Fibroblast of skin of left biceps (primary cell): ENCODE data around the gene VGLL4.
A peak's percentile ranks its signal among the peaks of the same experiment; 100 is the strongest.

Source experiments
- DNase-seq, 2 experiments: peaks; one replicate each; pipeline ENCODE4 v3.0.0-alpha.2; 2013; ENCODE audit warnings: low read depth in 2 of 2

The VGLL4 gene

GRCh38 chr3:11551036-11551435 is 92.7 kb downstream of the VGLL4 start:
- DNase-seq, result no peak

- no peak for DNase-seq
Observed at GRCh38 chr3:11549580-11550140, 94.1 kb downstream of the VGLL4 start.

- DNase-seq, result peak in 1 of 2 experiments; percentile 36
Observed at GRCh38 chr3:11548721-11549131, 95.0 kb downstream of the VGLL4 start.

DNA sequence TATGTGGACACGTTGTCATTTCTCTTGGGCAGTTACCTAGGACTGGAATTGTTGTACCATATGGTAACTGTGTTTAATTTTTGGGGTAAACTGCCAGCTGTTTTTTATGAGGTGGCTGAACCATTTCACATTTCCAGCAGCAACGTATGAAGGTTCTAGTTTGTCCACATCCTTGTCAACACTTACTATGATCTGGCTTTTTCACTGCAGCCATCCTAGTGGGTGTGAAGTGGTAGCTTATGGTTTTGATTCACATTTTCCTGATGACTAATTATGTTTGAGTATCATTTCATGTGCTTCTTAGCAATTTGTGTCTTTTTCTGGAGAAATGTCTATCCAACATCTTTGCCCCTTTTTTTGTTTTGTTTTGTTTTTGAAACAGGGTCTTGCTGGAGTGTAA is 96.2 kb downstream of the VGLL4 start:
- no peak for DNase-seq

- no peak for DNase-seq
Observed at GRCh38 chr3:11546657-11547302, 96.9 kb downstream of the VGLL4 start.

DNA sequence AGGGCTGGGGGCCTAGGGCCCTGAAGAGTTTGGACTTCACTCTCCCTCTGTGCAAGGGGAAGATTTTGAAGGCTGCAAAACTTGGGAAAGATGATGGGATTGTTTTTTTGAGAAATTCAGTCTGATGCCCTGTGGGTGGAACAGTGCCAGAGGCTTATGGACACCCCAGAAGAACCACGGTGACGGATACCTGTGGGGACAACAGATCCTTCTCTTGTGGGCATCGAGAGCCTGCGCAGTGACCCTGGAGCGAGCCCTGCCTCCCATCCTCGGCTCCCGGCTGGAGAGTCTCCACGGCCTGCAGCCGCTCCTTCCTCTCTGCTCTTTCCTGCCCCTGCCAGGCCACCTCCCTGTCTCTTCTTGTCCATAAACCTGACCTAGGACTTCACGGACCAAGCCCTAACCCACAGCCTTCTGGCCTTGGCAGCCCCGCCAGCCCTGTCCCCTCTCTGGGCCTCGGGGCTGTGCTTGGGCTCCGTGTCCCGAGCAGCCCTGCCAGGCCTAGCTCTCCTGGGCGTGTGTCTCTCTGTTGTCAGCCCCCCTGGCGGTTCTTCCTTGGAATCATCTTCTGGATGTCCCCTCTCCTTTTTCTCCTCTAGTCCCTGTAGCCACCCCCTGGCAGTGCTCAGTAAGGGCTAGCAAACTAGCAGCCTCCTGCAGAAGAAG is 98.4 kb downstream of the VGLL4 start:
- DNase-seq, result no peak

- DNase-seq, result no peak
Observed at GRCh38 chr3:11544412-11545181, 99.1 kb downstream of the VGLL4 start.

DNA sequence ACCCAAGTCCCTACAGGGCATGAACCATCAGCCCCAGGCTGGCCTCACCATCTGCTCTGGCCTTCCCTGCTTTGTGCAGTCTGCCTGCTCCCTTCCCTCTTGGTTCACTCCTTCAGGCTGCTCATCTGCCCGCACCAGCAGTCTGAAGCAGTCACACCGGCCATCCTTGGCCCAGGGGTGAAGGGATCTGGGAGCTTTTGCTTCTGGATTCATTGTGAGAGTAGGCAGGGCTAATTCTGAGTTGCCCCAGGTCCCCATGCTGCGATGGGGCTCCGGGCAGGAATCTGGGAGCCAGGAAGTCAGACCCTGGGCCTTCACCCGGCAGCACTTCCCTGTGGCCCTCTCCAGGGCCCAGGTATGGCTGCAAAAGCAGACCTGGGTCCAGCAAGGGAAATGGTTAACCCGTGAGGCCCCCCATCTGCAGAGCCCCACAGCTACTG is 99.7 kb downstream of the VGLL4 start:
- DNase-seq, result no peak

DNA sequence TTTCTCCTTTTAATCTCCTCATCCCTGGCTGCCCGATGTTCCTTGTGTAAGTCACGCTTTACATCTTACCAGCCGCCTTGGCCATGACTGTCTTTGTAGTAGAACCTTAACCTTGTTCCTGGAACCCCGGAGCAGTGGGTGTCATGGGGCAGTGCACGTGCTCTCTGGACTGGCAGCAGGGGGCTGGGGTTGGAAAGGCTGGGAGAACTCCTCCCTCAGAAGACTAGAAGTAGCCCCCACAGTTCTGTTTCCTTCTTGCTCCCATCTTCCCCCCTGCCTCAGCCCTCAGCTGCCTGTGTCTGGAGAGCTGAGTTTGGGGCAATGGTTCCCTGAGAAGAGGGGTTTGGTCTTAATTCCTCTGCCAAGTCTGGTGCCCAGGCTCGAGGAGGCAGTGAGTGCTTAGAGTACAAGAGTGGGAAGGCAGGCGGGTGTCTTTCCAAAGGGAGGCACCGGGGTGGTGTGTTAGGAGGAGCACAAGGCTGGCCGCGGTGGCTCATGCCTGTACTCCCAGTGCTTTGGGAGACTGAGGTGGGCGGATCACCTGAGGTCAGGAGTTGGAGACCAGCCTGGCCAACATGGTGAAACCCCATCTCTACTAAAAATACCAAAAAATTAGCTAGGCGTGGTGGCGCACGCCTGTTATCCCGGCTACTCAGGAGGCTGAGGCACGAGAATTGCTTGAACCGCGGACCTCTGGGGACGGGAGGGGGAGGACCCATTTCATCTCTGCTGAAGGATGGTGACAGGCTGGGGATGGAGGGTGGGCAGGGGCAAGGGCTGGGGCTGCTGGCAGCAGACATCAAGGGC is 100.4 kb downstream of the VGLL4 start:
- DNase-seq, result no peak

DNA sequence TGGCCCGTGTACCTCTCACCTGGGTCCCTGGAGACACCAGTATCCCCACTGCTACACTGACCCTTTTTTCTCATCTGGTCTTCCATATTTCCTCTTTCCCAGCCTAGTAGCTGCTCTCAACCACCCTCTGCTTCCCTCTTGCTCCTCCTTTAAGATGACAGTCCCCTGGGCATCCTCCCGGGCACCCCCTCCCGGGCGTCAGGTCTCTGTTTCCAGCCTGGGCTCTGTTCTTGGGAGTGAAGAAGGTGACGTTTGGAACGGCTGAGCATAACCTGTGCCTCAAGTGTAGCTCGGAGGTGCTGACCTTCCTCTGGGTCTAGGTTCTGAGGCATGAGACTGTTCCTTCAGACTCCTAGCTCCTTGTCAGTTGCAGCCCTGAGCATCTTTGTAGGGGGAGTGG is 101.2 kb downstream of the VGLL4 start:
- no peak for DNase-seq

GRCh38 chr3:11541321-11542303 is 102.1 kb downstream of the VGLL4 start:
- DNase-seq, result no peak

- no peak for DNase-seq
Observed at GRCh38 chr3:11539677-11540076, 104.0 kb downstream of the VGLL4 start.

DNA sequence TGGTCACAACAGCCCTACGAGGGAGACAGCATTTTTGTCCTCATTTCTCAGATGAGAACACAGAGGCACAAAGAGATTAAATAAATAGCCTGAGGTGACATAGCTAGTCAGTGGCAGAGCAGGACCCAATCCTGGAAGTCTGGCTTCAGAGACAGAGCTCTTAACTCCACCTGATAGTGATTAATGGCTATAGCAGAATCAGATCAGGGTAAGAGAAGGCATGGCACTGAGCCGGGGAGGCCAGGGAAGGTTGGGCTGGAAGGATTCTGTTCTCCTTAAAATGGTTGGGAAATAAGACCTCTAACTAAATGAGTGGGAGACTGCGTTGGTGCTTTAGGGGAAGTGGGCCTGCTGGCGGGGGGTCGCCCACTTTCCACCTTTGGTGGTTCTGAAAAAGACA is 104.5 kb downstream of the VGLL4 start:
- no peak for DNase-seq

DNA sequence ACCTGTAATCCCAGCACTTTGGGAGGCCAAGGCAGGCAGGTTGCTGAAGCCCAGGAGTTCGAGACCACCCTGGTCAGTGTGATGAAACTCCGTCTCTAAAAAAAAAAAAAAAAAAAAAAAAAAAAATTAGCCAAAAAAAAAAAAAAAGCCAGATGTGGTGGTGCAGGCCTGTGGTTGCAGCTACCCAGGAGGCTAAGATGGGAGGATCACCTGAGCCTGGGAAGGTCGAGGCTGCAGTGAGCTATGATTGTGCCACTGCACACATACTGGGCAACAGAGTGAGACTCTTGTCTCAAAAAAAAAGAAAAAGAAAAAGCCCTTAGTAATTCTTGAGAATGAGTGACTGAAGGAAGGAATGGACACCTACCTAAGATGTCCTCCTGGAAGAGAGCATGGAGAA is 105.1 kb downstream of the VGLL4 start:
- DNase-seq, result no peak

DNA sequence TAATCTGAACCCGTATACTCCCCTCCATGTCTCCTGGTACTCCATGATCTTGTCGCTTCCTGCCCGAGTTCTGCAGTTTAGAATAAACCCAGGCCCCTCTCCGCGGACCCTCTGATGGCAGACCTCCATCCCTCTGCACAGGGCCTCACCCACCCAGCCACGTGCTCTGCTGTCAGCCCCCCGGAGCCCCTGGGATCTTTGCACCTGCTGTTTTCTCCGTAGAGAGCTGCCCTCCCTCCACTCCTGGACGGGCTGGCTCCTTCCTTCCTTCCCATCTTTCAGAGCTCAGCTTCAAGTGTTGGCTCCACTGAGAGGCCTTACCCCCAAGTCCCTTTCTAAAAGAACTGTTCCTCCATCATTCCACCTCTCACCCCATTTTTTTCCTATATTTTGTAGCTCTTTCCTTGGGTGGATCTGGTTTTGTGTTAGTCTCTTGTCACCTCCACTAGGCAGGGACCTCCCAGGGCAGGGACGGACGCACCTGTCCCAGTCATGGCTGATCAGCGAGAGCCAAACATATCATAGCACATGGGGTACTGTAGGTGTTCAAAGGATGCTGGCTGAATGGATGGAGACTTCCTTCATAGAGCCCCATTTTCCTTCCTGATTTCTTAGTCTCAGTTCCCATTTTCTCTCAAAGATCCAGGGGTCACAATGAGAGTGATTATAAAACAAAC is 106.6 kb downstream of the VGLL4 start:
- DNase-seq, result no peak

DNA sequence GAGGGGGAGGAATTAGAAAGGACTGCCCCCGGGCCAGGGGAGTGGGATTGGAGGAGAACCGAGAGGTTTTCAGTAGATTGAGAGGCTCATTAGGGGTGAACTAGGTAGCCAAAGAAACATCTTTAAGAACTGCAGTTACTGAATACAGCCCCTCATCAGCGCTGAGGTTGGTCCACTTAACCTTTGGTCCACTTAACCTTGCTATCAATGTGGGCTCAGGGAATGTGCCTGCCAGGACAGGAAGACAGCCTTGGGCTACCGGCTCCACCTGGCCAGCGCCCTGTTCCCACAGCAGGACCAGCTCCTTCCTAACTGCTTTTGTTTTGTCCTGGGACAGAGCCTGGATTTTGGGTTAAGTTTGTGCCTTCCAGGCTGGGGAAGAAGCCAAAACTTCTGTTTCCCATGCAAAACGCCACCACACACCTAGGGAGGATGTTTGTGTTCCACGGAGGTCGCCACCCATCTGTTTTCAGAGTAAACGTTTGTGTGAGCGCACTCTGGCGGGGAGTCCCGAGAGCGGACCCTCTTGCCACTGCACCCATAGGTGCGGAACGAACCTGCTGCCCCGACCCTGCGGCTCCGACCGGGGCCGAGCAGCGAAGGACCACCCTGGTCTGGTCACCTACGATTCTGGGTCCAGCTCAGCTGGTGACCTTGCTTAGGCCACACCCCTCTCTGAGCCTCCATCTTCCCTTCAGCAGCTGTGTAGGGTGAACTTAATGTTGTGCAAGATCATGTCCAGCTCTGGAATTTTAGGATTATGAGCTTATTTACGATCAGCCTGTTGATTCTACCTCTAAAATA is 107.4 kb downstream of the VGLL4 start:
- no peak for DNase-seq

- DNase-seq, result no peak
Observed at GRCh38 chr3:11535243-11535960, 108.3 kb downstream of the VGLL4 start.

GRCh38 chr3:11534793-11535101 is 109.0 kb downstream of the VGLL4 start:
- DNase-seq, result no peak
